HCT116 (cell line): ENCODE measurements around the gene OTUD3. TPM values are rescaled to one million over a fixed set of nuclear protein-coding genes. Genes with fewer than 3 reads are reported as not detected.

ENCODE experiments used
- ATAC-seq: fragments of 200-7000 bp; cut with Tn5 transposase; 2 replicates; pipeline ENCODE4 v1.9.1; 2020; ENCODE audit warnings: mild to moderate bottlenecking, moderate library complexity
- BruUV-seq: library from RNA; stranded (reverse); fragments of 400-500 nt; replicated peaks from 2 replicates; lab custom pipeline; 2021; lab: Mats Ljungman, UMichigan
- CTCF ChIA-PET: fragments of 300-600 bp; sonication (Branson Sonifier 250); formaldehyde crosslinking; loops from one replicate; lab custom pipeline; 2021; ENCODE audit warnings: antibody characterized with exemption; lab: Charles Lee
- POLR2A ChIA-PET: fragments of 300-600, 350-600 bp; sonication (Branson Sonifier 250); formaldehyde crosslinking; loops from one replicate; lab custom pipeline; 2021; ENCODE audit warnings: antibody characterized with exemption; lab: Charles Lee
- RAD21 ChIA-PET, 2 experiments: fragments of 300-600 bp; sonication (Branson Sonifier 250); formaldehyde crosslinking; loops; one replicate each; lab custom pipeline; 2023; ENCODE audit warnings: low total read pairs in 2 of 2; ENCODE audit not compliant: uncharacterized antibody in 2 of 2, unreplicated experiment in 2 of 2, low non-redundant PET in 1 of 2; lab: Charles Lee
- DNase-seq: peaks from one replicate; pipeline ENCODE4 v3.0.0-alpha.2; 2010; ENCODE audit warnings: low read depth, low spot score
- H2AFZ ChIP-seq: fragments of 200-600 bp; shearing (Covaris generic), sonication (generic); 2 replicates; pipeline ENCODE4 v1.6.1; 2017; ENCODE audit warnings: low read depth, mixed run types, mixed read lengths, antibody characterized with exemption, low read length; ENCODE audit not compliant: poor library complexity, severe bottlenecking
- H3K27ac ChIP-seq: 2 replicates; pipeline ENCODE4 v1.5.1; 2012; ENCODE audit warnings: low read depth, low read length
- H3K27me3 ChIP-seq: fragments of 200-600 bp; sonication (generic); 2 replicates; pipeline ENCODE4 v1.6.1; 2016; ENCODE audit warnings: mixed run types, low read length, mixed read lengths; ENCODE audit not compliant: insufficient read depth
- H3K36me3 ChIP-seq, 2 experiments: fragments of 200-500 bp in 1 of 2; fragments of 200-600 bp in 1 of 2; sonication (Bioruptor generic) in 1 of 2; sonication (generic) in 1 of 2; 2 replicates each; pipeline versions ENCODE4 v1.5.1 to v1.6.1; 2014 to 2016; ENCODE audit warnings: low read length in 2 of 2, inconsistent platforms in 1 of 2, mixed read lengths in 1 of 2, mixed run types in 1 of 2; ENCODE audit not compliant: insufficient read depth in 2 of 2, control insufficient read depth in 1 of 2
- H3K4me1 ChIP-seq, 2 experiments: fragments of 200-600 bp in 1 of 2; sonication (generic) in 1 of 2; 2 replicates each; pipeline versions ENCODE4 v1.5.1 to v1.6.1; 2012 to 2017; ENCODE audit warnings: low read length in 2 of 2, inconsistent platforms in 1 of 2, mild to moderate bottlenecking in 1 of 2, mixed read lengths in 1 of 2, mixed run types in 1 of 2, moderate library complexity in 1 of 2; ENCODE audit not compliant: insufficient read depth in 2 of 2, control insufficient read depth in 1 of 2
- H3K4me2 ChIP-seq: fragments of 200-600 bp; sonication (generic); 2 replicates; pipeline ENCODE4 v1.6.1; 2017; ENCODE audit warnings: mixed run types, low read length, mixed read lengths
- H3K4me3 ChIP-seq, 2 experiments: fragments of 200-600 bp in 1 of 2; sonication (generic) in 1 of 2; replicated peaks in 1 of 2; 2 replicates each; pipeline ENCODE4 v1.5.1; 2011 to 2016; ENCODE audit warnings: low read length in 2 of 2, control low read depth in 1 of 2, low read depth in 1 of 2, mild to moderate bottlenecking in 1 of 2, mixed read lengths in 1 of 2, mixed run types in 1 of 2
- H3K79me2 ChIP-seq: fragments of 200-600 bp; sonication (generic); 2 replicates; pipeline ENCODE4 v1.6.1; 2017; ENCODE audit warnings: mild to moderate bottlenecking, mixed run types, low read length, moderate library complexity, mixed read lengths; ENCODE audit not compliant: insufficient read depth
- H3K9ac ChIP-seq: fragments of 200-600 bp; sonication (generic); 2 replicates; pipeline ENCODE4 v1.6.1; 2016; ENCODE audit warnings: low read length, mixed read lengths
- H3K9me2 ChIP-seq: fragments of 200-600 bp; sonication (generic), shearing (Covaris generic); 2 replicates; pipeline ENCODE4 v1.6.1; 2017; ENCODE audit warnings: mixed run types, mild to moderate bottlenecking, moderate library complexity; ENCODE audit not compliant: insufficient read depth
- H3K9me3 ChIP-seq, 2 experiments: fragments of 200-500 bp in 1 of 2; fragments of 200-600 bp in 1 of 2; sonication (Bioruptor generic) in 1 of 2; sonication (generic) in 1 of 2; 2 replicates each; pipeline ENCODE4 v1.6.1; 2014 to 2017; ENCODE audit warnings: low read length in 2 of 2, mixed read lengths in 2 of 2, inconsistent platforms in 1 of 2, low read depth in 1 of 2, mild to moderate bottlenecking in 1 of 2, mixed run types in 1 of 2, moderate library complexity in 1 of 2; ENCODE audit not compliant: control insufficient read depth in 1 of 2, insufficient read depth in 1 of 2
- H4K20me1 ChIP-seq: fragments of 200-600 bp; sonication (generic), shearing (Covaris generic); 2 replicates; pipeline ENCODE4 v1.6.1; 2017; ENCODE audit warnings: mixed run types, mild to moderate bottlenecking, moderate library complexity; ENCODE audit not compliant: insufficient read depth
- CBX3 ChIP-seq: IDR thresholded peaks from 2 replicates; pipeline ENCODE4 v1.6.1; 2012; ENCODE audit warnings: low read depth
- CTCF ChIP-seq, 3 experiments: fragments of 200-600 bp in 1 of 3; sonication (generic) in 1 of 3; IDR thresholded peaks in 2 of 3; conservative IDR thresholded peaks in 1 of 3; 2 replicates each; pipeline ENCODE4 v1.5.1; 2012 to 2017; ENCODE audit warnings: low read depth in 2 of 3, low read length in 2 of 3, antibody characterized with exemption in 1 of 3, borderline replicate concordance in 1 of 3, control low read depth in 1 of 3, mild to moderate bottlenecking in 1 of 3, mixed read lengths in 1 of 3, mixed run types in 1 of 3, moderate library complexity in 1 of 3; ENCODE audit not compliant: insufficient read depth in 1 of 3
- EZH2phosphoT487 ChIP-seq: fragments of 200-600 bp; IDR thresholded peaks from 2 replicates; pipeline ENCODE4 v1.6.1; 2018; ENCODE audit warnings: antibody characterized with exemption, borderline replicate concordance
- JUND ChIP-seq: IDR thresholded peaks from 2 replicates; pipeline ENCODE4 v1.6.1; 2012
- MAX ChIP-seq: IDR thresholded peaks from 2 replicates; pipeline ENCODE4 v1.6.1; 2012
- TCF7L2 ChIP-seq: IDR thresholded peaks from 2 replicates; pipeline ENCODE4 v1.7.0; 2011; ENCODE audit warnings: borderline replicate concordance, inconsistent platforms; ENCODE audit not compliant: insufficient read depth, insufficient read length; ENCODE audit errors: extremely low read depth
- YY1 ChIP-seq: IDR thresholded peaks from 2 replicates; pipeline ENCODE4 v1.6.1; 2011; ENCODE audit warnings: low read length, low read depth, moderate library complexity, mild to moderate bottlenecking; ENCODE audit not compliant: insufficient replicate concordance; ENCODE audit errors: extremely low read depth
- ZBTB33 ChIP-seq: IDR thresholded peaks from 2 replicates; pipeline ENCODE4 v1.6.1; 2011; ENCODE audit warnings: mild to moderate bottlenecking, low read length, moderate library complexity; ENCODE audit not compliant: insufficient replicate concordance; ENCODE audit errors: extremely low read depth
- ZNF274 ChIP-seq: fragments of 200-500 bp; sonication (Bioruptor generic); IDR thresholded peaks from 2 replicates; pipeline ENCODE4 v1.6.1; 2014; ENCODE audit warnings: mild to moderate bottlenecking, low read depth, low read length, inconsistent platforms
- intact Hi-C: fragments of 100-400 bp; cut with micrococcal nuclease; formaldehyde crosslinking; loops from 2 replicates; pipeline ENCODE4 v1.10.0; 2022
- total RNA-seq: library from RNA; stranded (reverse); gene quantifications from one replicate; pipeline ENCODE4 v1.2.1, GENCODE V29; 2021; ENCODE audit not compliant: unreplicated experiment
- TF ChIP-seq, protein P1 (sequence below): IDR thresholded peaks from 2 replicates; pipeline ENCODE4 v1.6.1; 2012; ENCODE audit warnings: low read depth

The OTUD3 gene
- total RNA-seq, 1 experiment from 2014 or later = 15.0 TPM

GRCh38 chr1:19862944-19863343 lies 19.3 kb upstream of the OTUD3 start:
- Histone ChIP-seq H3K9me2 (no peaks in the 10 kb centered on the region), H3K9me3 (peaks cover 3 to 4% of the 10 kb centered on the region in 2 experiments; a peak in 1 of 4 replicates), H3K4me3 (no peak overlapping the region), H2AFZ (no peak overlapping the region), H3K36me3 (no peaks in the 10 kb centered on the region), H3K9ac (no peak overlapping the region), H3K79me2 (no peaks in the 10 kb centered on the region), H3K27me3 (no peaks in the 10 kb centered on the region), H3K27ac (no peak overlapping the region), H3K4me2 (no peak overlapping the region), H3K4me1 (peaks cover 10 to 22% of the 10 kb centered on the region in 2 experiments; a peak in 3 of 4 replicates), H4K20me1 (no peaks in the 10 kb centered on the region)
- CTCF ChIA-PET = interaction anchor here (1.4 kb wide), 1 partner anchor 19 kb away, joined by 4 read pairs; the partner anchor contains the start of gene OTUD3
- POLR2A ChIA-PET = interaction anchor here (0.7 kb wide), 1 partner anchor 11 kb away, joined by 3 read pairs; no protein-coding TSS in a partner anchor
- RAD21 ChIA-PET = no interaction called here
- TF ChIP-seq EZH2phosphoT487 (no peak), ZNF274 (no peak), MAX (no peak), CBX3 (no peak), TCF7L2 (no peak), YY1 (no peak), ZBTB33 (no peak), CTCF (IDR thresholded peaks at IDR 0.05 in 2 of 3, conservative IDR thresholded peaks at IDR 0.05 in 1 of 3; ENCODE audit: borderline replicate concordance in 1 of 3, insufficient read depth in 1 of 3, low read depth in 2 of 3, low read length in 2 of 3) (no peak), JUND (no peak)
- TF ChIP-seq, protein P1, sequence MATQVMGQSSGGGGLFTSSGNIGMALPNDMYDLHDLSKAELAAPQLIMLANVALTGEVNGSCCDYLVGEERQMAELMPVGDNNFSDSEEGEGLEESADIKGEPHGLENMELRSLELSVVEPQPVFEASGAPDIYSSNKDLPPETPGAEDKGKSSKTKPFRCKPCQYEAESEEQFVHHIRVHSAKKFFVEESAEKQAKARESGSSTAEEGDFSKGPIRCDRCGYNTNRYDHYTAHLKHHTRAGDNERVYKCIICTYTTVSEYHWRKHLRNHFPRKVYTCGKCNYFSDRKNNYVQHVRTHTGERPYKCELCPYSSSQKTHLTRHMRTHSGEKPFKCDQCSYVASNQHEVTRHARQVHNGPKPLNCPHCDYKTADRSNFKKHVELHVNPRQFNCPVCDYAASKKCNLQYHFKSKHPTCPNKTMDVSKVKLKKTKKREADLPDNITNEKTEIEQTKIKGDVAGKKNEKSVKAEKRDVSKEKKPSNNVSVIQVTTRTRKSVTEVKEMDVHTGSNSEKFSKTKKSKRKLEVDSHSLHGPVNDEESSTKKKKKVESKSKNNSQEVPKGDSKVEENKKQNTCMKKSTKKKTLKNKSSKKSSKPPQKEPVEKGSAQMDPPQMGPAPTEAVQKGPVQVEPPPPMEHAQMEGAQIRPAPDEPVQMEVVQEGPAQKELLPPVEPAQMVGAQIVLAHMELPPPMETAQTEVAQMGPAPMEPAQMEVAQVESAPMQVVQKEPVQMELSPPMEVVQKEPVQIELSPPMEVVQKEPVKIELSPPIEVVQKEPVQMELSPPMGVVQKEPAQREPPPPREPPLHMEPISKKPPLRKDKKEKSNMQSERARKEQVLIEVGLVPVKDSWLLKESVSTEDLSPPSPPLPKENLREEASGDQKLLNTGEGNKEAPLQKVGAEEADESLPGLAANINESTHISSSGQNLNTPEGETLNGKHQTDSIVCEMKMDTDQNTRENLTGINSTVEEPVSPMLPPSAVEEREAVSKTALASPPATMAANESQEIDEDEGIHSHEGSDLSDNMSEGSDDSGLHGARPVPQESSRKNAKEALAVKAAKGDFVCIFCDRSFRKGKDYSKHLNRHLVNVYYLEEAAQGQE = no peak
- no TSS peak for BruUV-seq
- intact Hi-C loops = no loop called here
- DNase-seq = no peak
- ATAC-seq = no peak
